H9 (cell line): ENCODE measurements around the gene PSPC1. TPM values are rescaled to one million over a fixed set of nuclear protein-coding genes. Genes with fewer than 3 reads are reported as not detected.
"Not testable (repeated sequence)": the region's sequence is repeated elsewhere in the genome, so short reads cannot be mapped to it uniquely, and the experiment has no call there.

Source experiments
- DNase-seq: peaks from one replicate; pipeline ENCODE4 v3.0.0-alpha.2; 2017
- H2AFZ ChIP-seq: one replicate; pipeline ENCODE4 v1.6.1; 2013; ENCODE audit warnings: mild to moderate bottlenecking, low read length, control low read depth, moderate library complexity
- H2AK5ac ChIP-seq: 2 replicates; pipeline ENCODE4 v1.6.1; 2013; ENCODE audit warnings: low read length, control low read depth, mixed read lengths; ENCODE audit not compliant: insufficient read length
- H2BK120ac ChIP-seq: one replicate; pipeline ENCODE4 v1.6.1; 2013; ENCODE audit warnings: low read depth, mild to moderate bottlenecking, low read length, control low read depth, inconsistent platforms; ENCODE audit not compliant: poor library complexity, severe bottlenecking
- H2BK12ac ChIP-seq: 2 replicates; pipeline ENCODE4 v1.6.1; 2013; ENCODE audit warnings: low read length, control low read depth, mixed read lengths, low read depth; ENCODE audit not compliant: insufficient read length
- H2BK15ac ChIP-seq: 2 replicates; pipeline ENCODE4 v1.6.1; 2013; ENCODE audit warnings: low read depth, low read length, control low read depth
- H2BK20ac ChIP-seq: one replicate; pipeline ENCODE4 v1.6.1; 2013; ENCODE audit warnings: low read depth, mild to moderate bottlenecking, low read length, control low read depth, inconsistent platforms; ENCODE audit not compliant: poor library complexity, severe bottlenecking
- H2BK5ac ChIP-seq: 2 replicates; pipeline ENCODE4 v1.6.1; 2013; ENCODE audit warnings: low read length, control low read depth, mixed read lengths; ENCODE audit not compliant: insufficient read length
- H3K14ac ChIP-seq: 2 replicates; pipeline ENCODE4 v1.6.1; 2013; ENCODE audit warnings: low read length, control low read depth; ENCODE audit not compliant: insufficient read depth
- H3K18ac ChIP-seq: 2 replicates; pipeline ENCODE4 v1.6.1; 2013; ENCODE audit warnings: low read depth, mild to moderate bottlenecking, mixed read lengths, low read length, control low read depth; ENCODE audit not compliant: insufficient read length
- H3K23ac ChIP-seq: 2 replicates; pipeline ENCODE4 v1.6.1; 2013; ENCODE audit warnings: low read length, control low read depth, mixed read lengths, low read depth; ENCODE audit not compliant: insufficient read length
- H3K23me2 ChIP-seq: 2 replicates; pipeline ENCODE4 v1.6.1; 2013; ENCODE audit warnings: low read depth, mild to moderate bottlenecking, mixed read lengths, low read length, control low read depth; ENCODE audit not compliant: insufficient read length, poor library complexity, severe bottlenecking
- H3K27ac ChIP-seq: 2 replicates; pipeline ENCODE4 v1.5.1; 2013; ENCODE audit warnings: low read length, control low read depth, mixed read lengths, low read depth; ENCODE audit not compliant: insufficient read length
- H3K27me3 ChIP-seq: 2 replicates; pipeline ENCODE4 v1.6.1; 2013; ENCODE audit warnings: low read length, control low read depth, inconsistent platforms; ENCODE audit not compliant: insufficient read depth
- H3K4ac ChIP-seq: 2 replicates; pipeline ENCODE4 v1.6.1; 2013; ENCODE audit warnings: low read depth, mild to moderate bottlenecking, control low read depth, inconsistent platforms, low read length, moderate library complexity
- H3K4me1 ChIP-seq: 2 replicates; pipeline ENCODE4 v1.6.1; 2013; ENCODE audit warnings: low read length, control low read depth, inconsistent platforms; ENCODE audit not compliant: insufficient read depth
- H3K4me2 ChIP-seq: 2 replicates; pipeline ENCODE4 v1.6.1; 2013; ENCODE audit warnings: low read length, control low read depth, mixed read lengths; ENCODE audit not compliant: insufficient read length, insufficient read depth
- H3K56ac ChIP-seq: 2 replicates; pipeline ENCODE4 v1.6.1; 2013; ENCODE audit warnings: low read depth, mild to moderate bottlenecking, mixed read lengths, low read length, control low read depth; ENCODE audit not compliant: insufficient read length
- H3K79me1 ChIP-seq: 2 replicates; pipeline ENCODE4 v1.6.1; 2013; ENCODE audit warnings: low read depth, mild to moderate bottlenecking, moderate library complexity, low read length, control low read depth, inconsistent platforms; ENCODE audit not compliant: insufficient read depth, poor library complexity, severe bottlenecking
- H3K79me2 ChIP-seq: 2 replicates; pipeline ENCODE4 v1.6.1; 2013; ENCODE audit warnings: low read length, control low read depth, inconsistent platforms; ENCODE audit not compliant: insufficient read depth
- H3K9ac ChIP-seq: 2 replicates; pipeline ENCODE4 v1.6.1; 2013; ENCODE audit warnings: low read length, control low read depth, mixed read lengths; ENCODE audit not compliant: insufficient read length; ENCODE audit errors: extremely low read depth
- H3K9me3 ChIP-seq: one replicate; pipeline ENCODE4 v1.6.1; 2013; ENCODE audit warnings: low read depth, low read length, inconsistent platforms; ENCODE audit not compliant: control insufficient read depth
- H3T11ph ChIP-seq: one replicate; pipeline ENCODE4 v1.6.1; 2013; ENCODE audit warnings: mild to moderate bottlenecking, low read length, control low read depth, inconsistent platforms
- H4K20me1 ChIP-seq: one replicate; pipeline ENCODE4 v1.6.1; 2013; ENCODE audit not compliant: control insufficient read depth, insufficient read length, insufficient read depth
- H4K5ac ChIP-seq: 2 replicates; pipeline ENCODE4 v1.6.1; 2013; ENCODE audit warnings: low read depth, mild to moderate bottlenecking, mixed read lengths, low read length, control low read depth; ENCODE audit not compliant: insufficient read length
- H4K8ac ChIP-seq: replicated peaks from 2 replicates; pipeline ENCODE4 v1.6.1; 2013; ENCODE audit warnings: low read length, control low read depth, mixed read lengths, low read depth; ENCODE audit not compliant: insufficient read length
- H4K91ac ChIP-seq: 2 replicates; pipeline ENCODE4 v1.6.1; 2013; ENCODE audit warnings: low read depth, mild to moderate bottlenecking, moderate library complexity, mixed read lengths, low read length, control low read depth; ENCODE audit not compliant: insufficient read length
- H3K27ac Mint-ChIP-seq, 3 experiments: 2 replicates in 2 of 3; 3 replicates in 1 of 3; pipeline ENCODE4 v1.8.0; 2020 to 2021; ENCODE audit warnings: mixed read lengths in 3 of 3, mild to moderate bottlenecking in 1 of 3, moderate library complexity in 1 of 3
- H3K27me3 Mint-ChIP-seq: 2 replicates; pipeline ENCODE4 v1.8.0; 2021; ENCODE audit warnings: low read depth, mild to moderate bottlenecking, moderate library complexity, mixed read lengths
- H3K36me3 Mint-ChIP-seq, 3 experiments: 2 replicates in 2 of 3; 3 replicates in 1 of 3; pipeline ENCODE4 v1.8.0; 2020 to 2021; ENCODE audit warnings: low read depth in 3 of 3, mixed read lengths in 3 of 3; ENCODE audit not compliant: insufficient read depth in 1 of 3
- H3K4me1 Mint-ChIP-seq, 2 experiments: 2 replicates each; pipeline ENCODE4 v1.8.0; 2020; ENCODE audit warnings: mixed read lengths in 2 of 2
- H3K4me3 Mint-ChIP-seq, 2 experiments: 2 replicates in 1 of 2; 3 replicates in 1 of 2; pipeline ENCODE4 v1.8.0; 2020 to 2021; ENCODE audit warnings: mild to moderate bottlenecking in 2 of 2, mixed read lengths in 2 of 2, moderate library complexity in 1 of 2
- H3K9me3 Mint-ChIP-seq, 2 experiments: 2 replicates in 1 of 2; 3 replicates in 1 of 2; pipeline ENCODE4 v1.8.0; 2020; ENCODE audit warnings: mild to moderate bottlenecking in 2 of 2, mixed read lengths in 2 of 2, moderate library complexity in 1 of 2
- WGBS: extraction: QIAGEN DNeasy Blood & Tissue Kit; methylation state at CpG from one replicate; pipeline ENCODE4 v1.1.7; 2013; ENCODE audit warnings: missing lambda C conversion rate, low lambda C conversion rate, mixed read lengths; ENCODE audit not compliant: insufficient read length; ENCODE audit errors: extremely low coverage; 5-methylcytosine and 5-hydroxymethylcytosine counted together
- total RNA-seq: library from RNA; stranded (reverse); gene quantifications from 2 replicates; pipeline ENCODE4 v1.2.1, GENCODE V29; 2021
- TF ChIP-seq, protein P1 (sequence below): fragments of 200-600 bp; sonication (generic); conservative IDR thresholded peaks from 3 replicates; pipeline ENCODE4 v1.8.0; 2021; ENCODE audit warnings: antibody characterized with exemption, mild to moderate bottlenecking

Gene PSPC1
- total RNA-seq, 1 experiment from 2014 or later, result 134 TPM

DNA sequence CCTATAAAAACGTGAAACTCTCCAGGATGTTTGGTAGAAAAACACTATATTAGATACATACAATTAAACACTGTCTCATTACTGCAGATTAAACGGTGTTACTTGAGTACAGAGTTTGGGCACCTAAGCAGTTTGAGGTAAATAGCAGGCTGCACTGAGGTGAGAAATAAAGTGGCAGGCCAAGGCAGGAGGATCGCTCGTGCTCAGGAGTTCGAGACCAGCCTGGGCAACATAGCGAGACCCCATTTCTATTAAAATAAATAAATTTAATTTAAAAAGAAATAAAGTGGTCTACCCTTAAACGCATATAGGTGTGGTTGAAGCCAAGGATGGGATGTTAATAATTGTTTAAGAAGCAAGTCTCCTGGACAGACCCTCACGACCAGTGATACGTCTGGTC lies 1.2 kb downstream of the PSPC1 start:
- no peak overlapping the region for H2BK12ac ChIP-seq
- H4K5ac ChIP-seq, result no peak overlapping the region
- no peak overlapping the region for H2BK15ac ChIP-seq
- no peaks in the 10 kb centered on the region for H3K9me3 ChIP-seq
- no peak overlapping the region for H2BK20ac ChIP-seq
- Mint-ChIP-seq H3K36me3 (peaks cover 11 to 25% (median 14%) of the 10 kb centered on the region in 3 experiments), H3K4me3 (peak overlapping the region; percentile 97 to 99), H3K4me1 (peaks cover 5 to 6% of the 10 kb centered on the region in 2 experiments; a peak in 2 of 4 replicates), H3K27ac (no peak overlapping the region), H3K9me3 (peaks cover 8 to 12% of the 10 kb centered on the region in 2 experiments), H3K27me3 (peaks cover 3% of the 10 kb centered on the region; the same call in 1 of the 2 replicates)
- peaks cover 2% of the 10 kb centered on the region for H4K20me1 ChIP-seq
- no peaks in the 10 kb centered on the region for H3K4me1 ChIP-seq
- peak overlapping the region; percentile 85 for H3K18ac ChIP-seq
- H3K27me3 ChIP-seq, result no peaks in the 10 kb centered on the region
- no peak overlapping the region for H3K56ac ChIP-seq
- H2BK5ac ChIP-seq, result no peak overlapping the region
- H3K79me2 ChIP-seq, result peaks cover 26% of the 10 kb centered on the region; the same call in 1 of the 2 replicates
- H2AK5ac ChIP-seq, result no peak overlapping the region
- peak overlapping the region; percentile 95 for H3K9ac ChIP-seq
- no peaks in the 10 kb centered on the region for H3K79me1 ChIP-seq
- no peak for DNase-seq
- no CpG with 5 or more reads among the region's 9 CpGs for WGBS
- H3K4me2 ChIP-seq, result peak overlapping the region; percentile 93
- H2AFZ ChIP-seq, result no peak overlapping the region
- H3T11ph ChIP-seq, result no peak overlapping the region
- H4K91ac ChIP-seq, result no peak overlapping the region
- no peak overlapping the region for H3K23ac ChIP-seq
- H3K23me2 ChIP-seq, result peaks cover 7% of the 10 kb centered on the region
- no peak overlapping the region for H3K27ac ChIP-seq
- no peak overlapping the region; the same call in 1 of the 2 replicates for H3K4ac ChIP-seq
- no peak overlapping the region for H4K8ac ChIP-seq
- peak overlapping the region; percentile 89; the same call in 1 of the 2 replicates for H3K14ac ChIP-seq
- TF ChIP-seq, protein P1, sequence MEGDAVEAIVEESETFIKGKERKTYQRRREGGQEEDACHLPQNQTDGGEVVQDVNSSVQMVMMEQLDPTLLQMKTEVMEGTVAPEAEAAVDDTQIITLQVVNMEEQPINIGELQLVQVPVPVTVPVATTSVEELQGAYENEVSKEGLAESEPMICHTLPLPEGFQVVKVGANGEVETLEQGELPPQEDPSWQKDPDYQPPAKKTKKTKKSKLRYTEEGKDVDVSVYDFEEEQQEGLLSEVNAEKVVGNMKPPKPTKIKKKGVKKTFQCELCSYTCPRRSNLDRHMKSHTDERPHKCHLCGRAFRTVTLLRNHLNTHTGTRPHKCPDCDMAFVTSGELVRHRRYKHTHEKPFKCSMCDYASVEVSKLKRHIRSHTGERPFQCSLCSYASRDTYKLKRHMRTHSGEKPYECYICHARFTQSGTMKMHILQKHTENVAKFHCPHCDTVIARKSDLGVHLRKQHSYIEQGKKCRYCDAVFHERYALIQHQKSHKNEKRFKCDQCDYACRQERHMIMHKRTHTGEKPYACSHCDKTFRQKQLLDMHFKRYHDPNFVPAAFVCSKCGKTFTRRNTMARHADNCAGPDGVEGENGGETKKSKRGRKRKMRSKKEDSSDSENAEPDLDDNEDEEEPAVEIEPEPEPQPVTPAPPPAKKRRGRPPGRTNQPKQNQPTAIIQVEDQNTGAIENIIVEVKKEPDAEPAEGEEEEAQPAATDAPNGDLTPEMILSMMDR, result no peak
- no peak overlapping the region for H2BK120ac ChIP-seq

DNA sequence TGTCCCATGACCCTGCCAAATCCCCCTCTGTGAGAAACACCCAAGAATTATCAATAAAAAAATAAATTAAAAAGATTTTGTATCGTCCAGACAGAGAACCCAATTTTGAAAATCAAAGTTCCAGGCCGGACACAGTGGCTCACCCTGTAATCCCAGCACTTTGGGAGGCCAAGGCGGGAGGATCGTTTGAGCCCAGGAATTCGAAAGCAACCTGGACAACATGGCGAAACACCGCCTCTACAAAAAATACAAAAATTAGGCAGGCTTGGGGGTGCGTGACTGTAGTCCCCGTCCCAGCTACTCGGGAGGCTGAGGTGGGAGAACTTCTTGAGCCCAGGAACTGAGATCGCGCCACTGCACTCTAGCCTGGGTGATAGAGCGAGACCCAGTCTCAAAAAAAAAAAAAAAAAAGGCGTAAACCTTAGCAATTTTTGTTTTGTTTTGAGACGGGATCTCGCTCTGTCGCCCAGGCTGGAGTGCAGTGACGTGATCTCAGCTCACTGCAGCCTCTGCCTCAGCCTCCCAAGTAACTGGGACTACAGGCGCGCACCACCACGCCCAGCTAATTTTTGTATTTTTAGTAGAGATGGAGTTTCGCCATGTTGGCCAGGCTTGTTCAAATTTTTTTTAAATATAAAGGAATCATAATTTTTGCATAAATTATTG lies 1.9 kb downstream of the PSPC1 start:
- not testable (repeated sequence) for H3K79me1 ChIP-seq, H2BK12ac ChIP-seq, H3K4me1 Mint-ChIP-seq, H2BK20ac ChIP-seq, H3K4me1 ChIP-seq, H3K9ac ChIP-seq, H2BK120ac ChIP-seq, H3K9me3 ChIP-seq, H3K27me3 ChIP-seq, H3K27me3 Mint-ChIP-seq, H3K56ac ChIP-seq, H3K18ac ChIP-seq, DNase-seq, H3K27ac Mint-ChIP-seq, H3K23me2 ChIP-seq, H3K27ac ChIP-seq, H3T11ph ChIP-seq, H4K5ac ChIP-seq, H3K23ac ChIP-seq, H4K8ac ChIP-seq, H2BK5ac ChIP-seq, H4K91ac ChIP-seq, H3K14ac ChIP-seq, H2BK15ac ChIP-seq, H4K20me1 ChIP-seq, H2AK5ac ChIP-seq, H3K4ac ChIP-seq, H2AFZ ChIP-seq
- H3K36me3 Mint-ChIP-seq, result peaks cover 14 to 28% (median 18%) of the 10 kb centered on the region in 3 experiments
- peaks cover 8 to 12% of the 10 kb centered on the region in 2 experiments for H3K9me3 Mint-ChIP-seq
- Histone ChIP-seq H3K79me2 (peaks cover 32% of the 10 kb centered on the region; the same call in 1 of the 2 replicates), H3K4me2 (peak overlapping the region; percentile 93)
- H3K4me3 Mint-ChIP-seq, result peak overlapping the region; percentile 97 to 99
- WGBS, result no CpG with 5 or more reads among the region's 22 CpGs
